Posterior vena cava (tissue), 2 donors: ENCODE measurements around the gene B3GNT9. TPM values are rescaled to one million over a fixed set of nuclear protein-coding genes. Genes with fewer than 3 reads are reported as not detected.

Source experiments
- DNase-seq: peaks from one replicate; pipeline ENCODE4 v3.0.0-alpha.2; 2020; ENCODE audit warnings: low spot score
- intact Hi-C, 2 donors: fragments of 100-400 bp; cut with DNase I; formaldehyde crosslinking; loops; one replicate each; pipeline versions ENCODE4 v1.14.1 to v1.14.2; 2022 to 2023
- total RNA-seq, 2 donors: library from RNA; stranded (reverse); fragmentation: NEBNext Ultra II Directional; extraction: Animal tissue kit (Norgen Biotek cat#: 25700); gene quantifications; one replicate each; pipeline ENCODE4 v1.2.1, GENCODE V29; 2021
- donor health status: DM: yes; HTN: yes; CAD: no.
- donor health status: DM: yes; HTN: yes; CAD: no.

Gene B3GNT9
- total RNA-seq, 2 donors from 2014 or later, result 13.0 to 22.0 TPM

GRCh38 chr16:67170949-67171649 is 20.3 kb upstream of the B3GNT9 start:
- DNase-seq, result no peak
- intact Hi-C loops, result no loop called here

GRCh38 chr16:67170168-67170948 is 19.6 kb upstream of the B3GNT9 start, which contains the start of gene NOL3:
NOL3 (plus strand) TSS chr16:67170538.
- intact Hi-C loops, result no loop called here
- DNase-seq, result peak; percentile 94

- intact Hi-C loops, result no loop called here
- DNase-seq, result no peak
These were observed 18.9 kb upstream of the B3GNT9 start for GRCh38 chr16:67169642-67170167.

- intact Hi-C loops, result no loop called here
- no peak for DNase-seq
These were observed 18.2 kb upstream of the B3GNT9 start for GRCh38 chr16:67169011-67169451.

GRCh38 chr16:67167588-67167987 is 16.8 kb upstream of the B3GNT9 start:
- intact Hi-C loops, result no loop called here
- DNase-seq, result no peak

GRCh38 chr16:67166598-67167168 is 15.9 kb upstream of the B3GNT9 start:
- intact Hi-C loops, result no loop called here
- no peak for DNase-seq

- intact Hi-C loops, result no loop called here
- DNase-seq, result no peak
These were observed 15.3 kb upstream of the B3GNT9 start for GRCh38 chr16:67166110-67166547.

GRCh38 chr16:67165121-67166078 is 14.6 kb upstream of the B3GNT9 start:
- peak; percentile 80 for DNase-seq
- intact Hi-C loops, result no loop called here

- intact Hi-C loops, result no loop called here
- peak; percentile 87 for DNase-seq
These were observed 13.8 kb upstream of the B3GNT9 start, which contains the start of gene HSF4 for GRCh38 chr16:67164599-67165061. HSF4 (plus strand) TSS chr16:67164745; CDS start chr16:67164812, 67 bp downstream.

GRCh38 chr16:67163999-67164558 is 13.3 kb upstream of the B3GNT9 start:
- DNase-seq, result peak; percentile 83
- intact Hi-C loops, result no loop called here

GRCh38 chr16:67163164-67163998 is 12.6 kb upstream of the B3GNT9 start:
- intact Hi-C loops, result no loop called here

GRCh38 chr16:67162506-67163163 is 11.8 kb upstream of the B3GNT9 start:
- intact Hi-C loops, result no loop called here
- DNase-seq, result no peak

More at GRCh38 chr16:67163164-67163998, 12.6 kb upstream of the B3GNT9 start:
- DNase-seq, result peak; percentile 86

GRCh38 chr16:67161595-67162058 is 10.8 kb upstream of the B3GNT9 start:
- intact Hi-C loops, result no loop called here
- DNase-seq, result no peak

- peak; percentile 86 for DNase-seq
- intact Hi-C loops, result loop anchor here (5.0 kb wide), 2 partner anchors 182 to 267 kb away; no protein-coding TSS in a partner anchor
These were observed 8.1 kb upstream of the B3GNT9 start for GRCh38 chr16:67158637-67159600.

GRCh38 chr16:67157892-67158635 is 7.3 kb upstream of the B3GNT9 start:
- DNase-seq, result no peak
- intact Hi-C loops, result loop anchor here (5.0 kb wide), 2 partner anchors 181 to 266 kb away; no protein-coding TSS in a partner anchor
